Loucy (cell line): Measurements from ENCODE around the gene PPIL1.

Experiments
- H2AFZ ChIP-seq: fragments of 200-600 bp; sonication (generic); 2 replicates; pipeline ENCODE4 v1.6.0; 2016; ENCODE audit warnings: antibody characterized with exemption, mild to moderate bottlenecking, low read length, moderate library complexity
- H3F3A ChIP-seq: fragments of 200-600 bp; 2 replicates; pipeline ENCODE4 v1.6.0; 2016; ENCODE audit warnings: antibody characterized with exemption, low read depth, mild to moderate bottlenecking
- H3K27me3 ChIP-seq: fragments of 200-600 bp; sonication (generic); 2 replicates; pipeline ENCODE4 v1.6.1; 2014; ENCODE audit warnings: low read length, mild to moderate bottlenecking; ENCODE audit not compliant: insufficient read depth, poor library complexity, severe bottlenecking
- H3K36me3 ChIP-seq: fragments of 200-600 bp; sonication (generic); 2 replicates; pipeline ENCODE4 v1.6.1; 2016; ENCODE audit warnings: low read length; ENCODE audit not compliant: insufficient read depth
- H3K4me1 ChIP-seq: fragments of 200-600 bp; sonication (generic); 2 replicates; pipeline ENCODE4 v1.5.1; 2014; ENCODE audit warnings: low read length, mild to moderate bottlenecking; ENCODE audit not compliant: insufficient read depth, poor library complexity, severe bottlenecking
- H3K4me2 ChIP-seq: fragments of 200-600 bp; sonication (generic); 2 replicates; pipeline ENCODE4 v1.6.0; 2014; ENCODE audit warnings: antibody characterized with exemption, low read length, low read depth, mild to moderate bottlenecking; ENCODE audit not compliant: poor library complexity, severe bottlenecking
- H3K4me3 ChIP-seq: fragments of 200-600 bp; sonication (generic); 2 replicates; pipeline ENCODE4 v1.5.1; 2014; ENCODE audit warnings: low read length, mild to moderate bottlenecking, mixed read lengths; ENCODE audit not compliant: poor library complexity, severe bottlenecking
- H3K79me2 ChIP-seq: fragments of 200-600 bp; sonication (generic); 2 replicates; pipeline ENCODE4 v1.6.1; 2014; ENCODE audit warnings: low read length; ENCODE audit not compliant: insufficient read depth
- H3K9ac ChIP-seq: fragments of 200-600 bp; sonication (generic); 2 replicates; pipeline ENCODE4 v1.6.0; 2014; ENCODE audit warnings: mild to moderate bottlenecking, low read depth, low read length, moderate library complexity; ENCODE audit not compliant: poor library complexity, severe bottlenecking
- H3K9me2 ChIP-seq: fragments of 200-600 bp; sonication (generic); replicated peaks from 2 replicates; pipeline ENCODE4 v1.6.1; 2016; ENCODE audit warnings: low read depth, low read length, mixed read lengths
- H3K9me3 ChIP-seq: fragments of 200-600 bp; sonication (generic); 2 replicates; pipeline ENCODE4 v1.6.1; 2014; ENCODE audit warnings: mild to moderate bottlenecking, antibody characterized with exemption, low read length, low read depth; ENCODE audit not compliant: insufficient read depth
- H4K20me1 ChIP-seq: fragments of 200-600 bp; sonication (generic); 2 replicates; pipeline ENCODE4 v1.6.0; 2014; ENCODE audit warnings: antibody characterized with exemption, low read length, mild to moderate bottlenecking; ENCODE audit not compliant: insufficient read depth, poor library complexity, severe bottlenecking
- CTCF ChIP-seq: fragments of 200-600 bp; sonication (generic); conservative IDR thresholded peaks from 2 replicates; pipeline ENCODE4 v1.5.1; 2014; ENCODE audit warnings: mild to moderate bottlenecking, antibody characterized with exemption, low read length
- EZH2phosphoT487 ChIP-seq: fragments of 200-600 bp; IDR thresholded peaks from 2 replicates; pipeline ENCODE4 v1.6.1; 2018; ENCODE audit warnings: antibody characterized with exemption, mild to moderate bottlenecking, moderate library complexity, borderline replicate concordance

The PPIL1 gene

DNA sequence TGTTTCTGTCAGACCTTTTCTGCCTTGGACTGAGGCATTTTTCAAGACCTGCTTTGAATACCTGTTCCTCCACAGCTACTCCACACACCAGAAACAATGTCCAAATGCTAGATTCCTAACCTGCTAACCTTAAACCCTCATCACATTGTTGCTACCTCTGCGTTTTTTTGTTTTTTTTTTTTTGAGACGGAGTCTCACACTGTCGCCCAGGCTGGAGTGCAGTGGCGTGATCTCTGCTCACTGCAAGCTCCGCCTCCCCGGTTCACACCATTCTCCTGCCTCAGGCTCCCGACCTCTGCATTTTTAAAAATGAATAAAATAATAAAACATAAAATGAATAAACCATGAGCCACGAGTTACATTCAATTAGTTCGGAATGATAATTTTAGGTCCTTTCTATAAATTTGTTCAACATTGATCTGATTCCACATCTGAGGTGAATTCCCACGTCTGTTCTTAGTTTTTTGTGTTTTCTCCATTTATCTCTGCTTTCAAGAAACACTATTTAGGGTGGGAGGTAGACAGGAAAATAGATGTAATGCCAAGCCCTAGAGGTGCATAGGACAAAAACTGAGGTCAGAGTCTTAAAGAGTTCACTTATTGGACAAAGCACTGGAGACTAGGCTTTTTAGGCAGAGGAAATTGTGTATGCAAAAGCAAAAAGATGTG lies 12.5 kb upstream of the PPIL1 start:
- Histone ChIP-seq H3K4me3 (peak overlapping the region; percentile 94), H3K79me2 (peaks cover 47% of the 10 kb centered on the region), H3K9me3 (no peaks in the 10 kb centered on the region)

DNA sequence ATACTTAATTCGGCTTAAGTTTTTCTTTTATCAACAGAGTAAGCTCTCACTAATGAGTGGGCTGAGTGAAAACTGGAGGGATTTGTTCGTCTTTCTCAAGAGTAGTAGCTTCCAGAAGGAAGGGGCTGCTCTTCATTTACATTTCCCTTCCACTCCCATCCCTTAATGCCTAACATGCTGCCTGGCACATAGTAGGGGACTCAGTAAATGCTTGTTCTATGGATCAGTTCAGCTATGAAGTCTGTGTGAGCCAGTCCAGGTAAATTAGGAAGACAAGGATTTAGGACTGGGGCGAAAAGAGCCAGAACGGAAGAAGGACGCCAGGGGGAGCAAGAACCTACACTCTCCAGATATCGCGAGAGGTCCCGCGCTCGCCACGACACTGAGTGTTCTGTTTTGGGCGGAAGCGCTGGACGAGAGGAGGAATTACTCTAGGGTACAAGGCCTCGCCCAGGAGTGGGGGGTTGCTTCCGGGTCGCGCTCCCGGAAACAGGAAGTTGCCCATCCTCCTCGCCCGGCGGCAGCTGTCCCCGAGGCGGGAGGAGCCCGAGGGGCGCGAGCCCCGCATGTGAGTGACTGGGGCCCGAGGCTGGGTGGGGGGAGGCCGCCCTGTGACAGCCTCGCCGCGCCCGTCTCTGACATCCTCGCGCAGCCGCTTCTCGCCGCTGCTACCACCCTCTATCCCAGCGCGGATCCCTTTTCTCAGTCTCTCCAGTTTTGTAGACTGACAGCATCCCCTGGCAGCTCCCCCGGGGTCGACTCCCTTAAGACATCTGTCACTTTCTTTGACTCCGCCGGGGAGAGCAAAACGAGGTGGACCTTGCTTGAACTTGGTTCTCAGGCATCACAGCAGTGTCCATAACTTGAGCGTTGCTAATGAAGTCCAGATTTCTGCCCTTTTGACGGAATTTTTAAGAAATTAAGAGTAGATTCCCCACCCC lies 11.1 kb upstream of the PPIL1 start, which contains the start of gene C6orf89:
TSS of gene C6orf89 (plus strand) at position 492 of the 941 bp plus-strand sequence. CDS start 13,493 bp downstream, outside the sequence.
- Histone ChIP-seq H3K4me2 (peak within 1 kb of the TSS; percentile 98), H3K4me3 (peak within 1 kb of the TSS; percentile 94), H3K9me3 (no peaks in the 10 kb centered on the region), H3K9me2 (no peaks in the 10 kb centered on the region), H4K20me1 (no peaks in the 10 kb centered on the region), H3K79me2 (peaks cover 41% of the 10 kb centered on the region), H3F3A (0 out of 2 replicates have a peak, but pooled peaks cover 3% of the 10 kb centered on the region), H3K27me3 (no peaks in the 10 kb centered on the region), H2AFZ (peak within 1 kb of the TSS; percentile 94), H3K4me1 (peaks cover 47% of the 10 kb centered on the region), H3K9ac (peak within 1 kb of the TSS; percentile 88), H3K36me3 (no peaks in the 10 kb centered on the region)
- TF ChIP-seq CTCF (peak; percentile 78), EZH2phosphoT487 (no peak)

More for the DNA sequence above, 12.5 kb upstream of the PPIL1 start:
- peaks cover 47% of the 10 kb centered on the region for H3K4me1 ChIP-seq
- no peaks in the 10 kb centered on the region for H4K20me1 ChIP-seq
- H3F3A ChIP-seq = 0 out of 2 replicates have a peak, but pooled peaks cover 3% of the 10 kb centered on the region
- H3K27me3 ChIP-seq = no peaks in the 10 kb centered on the region
- no peaks in the 10 kb centered on the region for H3K36me3 ChIP-seq
- peak overlapping the region; percentile 98 for H3K4me2 ChIP-seq
- H2AFZ ChIP-seq = no peak overlapping the region
- no peaks in the 10 kb centered on the region for H3K9me2 ChIP-seq
- TF ChIP-seq EZH2phosphoT487 = no peak
- no peak for TF ChIP-seq CTCF
- H3K9ac ChIP-seq = peak overlapping the region; percentile 88

DNA sequence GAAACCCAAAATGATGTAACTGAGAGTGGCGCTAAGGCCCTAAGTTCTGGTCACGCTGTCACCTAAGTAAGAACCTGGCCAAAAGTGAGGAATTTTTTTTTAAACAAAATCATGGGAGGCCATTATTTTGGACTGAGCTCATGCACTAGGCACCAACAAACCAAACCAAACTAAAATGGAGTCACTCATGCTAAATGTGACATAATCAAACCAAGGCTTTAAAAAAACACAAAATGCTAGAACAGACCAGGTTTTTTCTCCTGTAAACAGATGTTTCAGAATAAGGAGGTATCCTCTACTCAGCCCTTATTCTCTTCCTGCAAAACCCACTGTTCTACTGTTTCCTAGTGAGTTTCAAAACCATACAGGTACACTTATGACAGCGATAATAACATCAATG lies 10.0 kb upstream of the PPIL1 start:
- Histone ChIP-seq H3K4me1 (peaks cover 44% of the 10 kb centered on the region), H3F3A (0 out of 2 replicates have a peak, but pooled peaks cover 3% of the 10 kb centered on the region), H2AFZ (no peak overlapping the region), H3K4me2 (no peak overlapping the region), H3K79me2 (peaks cover 35% of the 10 kb centered on the region), H3K9me3 (no peaks in the 10 kb centered on the region), H3K36me3 (no peaks in the 10 kb centered on the region), H3K27me3 (no peaks in the 10 kb centered on the region), H3K9ac (no peak overlapping the region), H3K9me2 (no peaks in the 10 kb centered on the region), H3K4me3 (no peak overlapping the region), H4K20me1 (no peaks in the 10 kb centered on the region)
- TF ChIP-seq EZH2phosphoT487 = no peak
- no peak for TF ChIP-seq CTCF
